IMR-90 (cell line): ENCODE results near the gene OR10R2.

Experiments
- BHLHE40 ChIP-seq: fragments of 150-350 bp; IDR thresholded peaks from 2 replicates; pipeline ENCODE4 v1.6.1; 2016; ENCODE audit warnings: mild to moderate bottlenecking, low read depth, low read length
- CEBPB ChIP-seq: IDR thresholded peaks from 2 replicates; pipeline ENCODE4 v1.6.1; 2012; ENCODE audit warnings: low read depth, low read length, improper control_type of control experiment
- CTCF ChIP-seq: conservative IDR thresholded peaks from 2 replicates; pipeline ENCODE4 v1.5.1; 2012; ENCODE audit warnings: mild to moderate bottlenecking, low read depth, low read length, improper control_type of control experiment
- ELK1 ChIP-seq: fragments of 150-350 bp; IDR thresholded peaks from 2 replicates; pipeline ENCODE4 v1.6.1; 2016; ENCODE audit warnings: low read depth, mild to moderate bottlenecking, low read length, moderate library complexity, borderline replicate concordance
- MAZ ChIP-seq: IDR thresholded peaks from 2 replicates; pipeline ENCODE4 v1.6.1; 2012; ENCODE audit warnings: low read depth, mild to moderate bottlenecking, low read length, improper control_type of control experiment, moderate library complexity, borderline replicate concordance
- MXI1 ChIP-seq: IDR thresholded peaks from 2 replicates; pipeline ENCODE4 v1.6.1; 2012; ENCODE audit warnings: low read depth, mild to moderate bottlenecking, low read length, moderate library complexity, borderline replicate concordance
- NFE2L2 ChIP-seq: fragments of 150-350 bp; IDR thresholded peaks from 2 replicates; pipeline ENCODE4 v1.6.1; 2016; ENCODE audit warnings: low read depth, mild to moderate bottlenecking, low read length
- POLR2A ChIP-seq: IDR thresholded peaks from 2 replicates; pipeline ENCODE4 v1.6.1; 2012; ENCODE audit warnings: mild to moderate bottlenecking, low read depth, low read length
- RAD21 ChIP-seq: IDR thresholded peaks from 2 replicates; pipeline ENCODE4 v1.6.1; 2012; ENCODE audit warnings: low read length, improper control_type of control experiment
- SMC3 ChIP-seq: fragments of 150-350 bp; IDR thresholded peaks from 2 replicates; pipeline ENCODE4 v1.6.1; 2016; ENCODE audit warnings: low read depth, mild to moderate bottlenecking, antibody characterized with exemption, low read length, moderate library complexity

- TF ChIP-seq CTCF (no peak), POLR2A (no peak), CEBPB (no peak), BHLHE40 (no peak), SMC3 (no peak), MXI1 (no peak), NFE2L2 (no peak), RAD21 (no peak), ELK1 (no peak), MAZ (no peak)
Observed at GRCh38 chr1:158445376-158445775, 26.6 kb upstream of the OR10R2 start.
